CD4-positive, alpha-beta T cell treated with Interleukin-15 for 1 hour (primary cell): ENCODE results near the gene GAS7.

ENCODE experiments used
- DNase-seq: peaks from one replicate; pipeline ENCODE4 v3.0.0-alpha.2; 2020

Gene GAS7

GRCh38 chr17:10198509-10199249 is at the start of gene GAS7:
Gene GAS7, minus strand, starts transcription at chr17:10198606.
- DNase-seq = peak; percentile 43

- no peak for DNase-seq
Measured at GRCh38 chr17:10247810-10248209, 49.4 kb upstream of the GAS7 start.

- DNase-seq = no peak
Measured at GRCh38 chr17:10243883-10244844, 45.8 kb upstream of the GAS7 start.

GRCh38 chr17:10241781-10242180 is 43.4 kb upstream of the GAS7 start:
- no peak for DNase-seq

- DNase-seq = no peak
Measured at GRCh38 chr17:10238661-10239060, 40.3 kb upstream of the GAS7 start.

- no peak for DNase-seq
Measured at GRCh38 chr17:10234033-10234432, 35.6 kb upstream of the GAS7 start.

GRCh38 chr17:10233161-10233560 is 34.8 kb upstream of the GAS7 start:
- no peak for DNase-seq

- no peak for DNase-seq
Measured at GRCh38 chr17:10229181-10229580, 30.8 kb upstream of the GAS7 start.

- peak; percentile 42 for DNase-seq
Measured at GRCh38 chr17:10226930-10227695, 28.7 kb upstream of the GAS7 start.

- no peak for DNase-seq
Measured at GRCh38 chr17:10224582-10225195, 26.3 kb upstream of the GAS7 start.

GRCh38 chr17:10219193-10219592 is 20.8 kb upstream of the GAS7 start:
- DNase-seq = no peak

GRCh38 chr17:10217916-10218315 is 19.5 kb upstream of the GAS7 start:
- DNase-seq = no peak

GRCh38 chr17:10216213-10216938 is 18.0 kb upstream of the GAS7 start:
- DNase-seq = no peak

GRCh38 chr17:10215286-10215685 is 16.9 kb upstream of the GAS7 start:
- no peak for DNase-seq

- no peak for DNase-seq
Measured at GRCh38 chr17:10211666-10212065, 13.3 kb upstream of the GAS7 start.

- no peak for DNase-seq
Measured at GRCh38 chr17:10210151-10210574, 11.8 kb upstream of the GAS7 start.

- DNase-seq = no peak
Measured at GRCh38 chr17:10208604-10209193, 10.3 kb upstream of the GAS7 start.

GRCh38 chr17:10207153-10207552 is 8.7 kb upstream of the GAS7 start:
- no peak for DNase-seq

- DNase-seq = no peak
Measured at GRCh38 chr17:10205549-10206185, 7.3 kb upstream of the GAS7 start.

- no peak for DNase-seq
Measured at GRCh38 chr17:10201680-10202079, 3.3 kb upstream of the GAS7 start.

- no peak for DNase-seq
Measured at GRCh38 chr17:10200645-10201044, 2.2 kb upstream of the GAS7 start.
